AML-193 (cell line): ENCODE measurements around the gene ZIM2.
A peak's percentile ranks its signal among the peaks of the same experiment; 100 is the strongest.

Experiments
- DNase-seq, 2 experiments: peaks; one replicate each; lab custom pipeline; 2025; lab: John Stamatoyannopoulos, UW

ZIM2 gene

DNA sequence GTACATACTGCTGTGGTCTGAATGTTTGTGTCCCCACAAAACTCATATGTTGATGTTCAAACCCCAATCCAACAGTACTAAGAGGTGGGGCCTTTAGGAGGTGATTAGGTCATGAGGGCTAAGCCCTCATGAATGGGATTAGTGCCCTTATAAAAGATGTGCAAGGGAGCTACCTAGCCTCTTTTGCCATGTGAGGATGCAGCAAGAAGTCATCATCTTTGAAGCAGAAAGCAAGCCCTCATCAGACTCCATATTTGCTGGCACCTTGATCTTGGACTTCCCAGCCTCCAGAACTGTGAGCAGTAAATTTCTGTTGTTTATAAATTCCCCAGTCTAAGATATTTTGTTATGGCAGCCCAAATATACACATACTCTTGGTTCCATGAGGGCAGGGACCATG lies 33.9 kb downstream of the ZIM2 start:
- no peak for DNase-seq

DNA sequence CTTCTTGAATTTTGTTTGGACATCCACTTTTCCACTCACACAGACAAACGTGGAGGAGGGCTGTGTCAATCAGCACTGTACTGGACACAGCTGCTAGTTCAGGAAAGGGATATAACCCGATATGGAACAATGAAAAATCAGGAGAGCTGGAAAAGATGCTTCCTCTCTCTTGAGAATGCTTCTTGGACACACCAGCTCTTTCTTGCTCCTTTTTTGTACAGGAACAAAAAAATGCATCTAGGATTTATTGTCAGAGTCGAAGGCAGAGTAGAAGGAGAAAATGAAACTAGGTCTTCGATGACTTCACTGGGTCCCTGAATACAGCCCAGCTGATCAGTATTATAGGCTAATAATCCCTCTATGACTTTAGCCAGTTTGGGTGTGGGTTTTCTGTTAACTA lies 62.2 kb downstream of the ZIM2 start:
- no peak for DNase-seq

DNA sequence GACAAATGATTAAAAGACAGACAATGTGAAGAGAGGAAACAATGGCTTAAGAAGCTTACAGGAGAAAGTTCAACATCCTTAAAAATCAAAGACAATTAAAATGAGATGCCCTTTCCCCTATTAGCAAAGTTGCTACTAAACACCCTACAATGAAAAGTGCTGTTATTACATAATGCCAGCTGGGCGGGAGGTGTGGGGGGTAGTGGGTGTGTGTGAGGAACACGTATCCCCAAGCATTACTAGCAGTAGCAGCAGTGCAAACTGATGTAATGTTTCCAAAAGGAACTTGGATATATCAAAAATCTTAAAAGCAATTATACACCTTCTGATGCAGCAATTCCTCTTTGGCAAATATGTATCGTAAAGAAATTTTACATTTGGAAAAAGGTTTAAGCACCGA lies 70.9 kb downstream of the ZIM2 start:
- DNase-seq, result no peak

DNA sequence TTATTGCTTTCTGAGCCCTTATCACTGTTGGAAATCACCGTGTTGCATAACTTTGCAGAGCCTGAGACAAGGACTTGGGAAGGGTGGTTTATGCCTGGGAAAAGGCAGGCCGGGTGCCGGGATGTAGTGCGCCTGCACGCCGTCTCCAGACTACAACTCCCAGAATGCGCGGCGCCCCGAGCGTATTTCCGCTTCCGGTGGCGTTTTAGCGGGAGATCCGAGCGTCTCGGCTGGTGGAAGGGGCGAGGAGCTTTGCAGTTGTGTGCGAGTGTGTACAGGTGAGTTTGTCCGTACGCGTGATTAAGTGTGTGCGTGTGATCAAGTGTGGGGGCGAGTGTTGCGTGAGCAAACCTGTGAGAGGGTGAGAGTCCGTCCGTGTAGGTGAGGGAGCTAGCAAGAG lies 75.4 kb downstream of the ZIM2 start:
- no peak for DNase-seq

DNA sequence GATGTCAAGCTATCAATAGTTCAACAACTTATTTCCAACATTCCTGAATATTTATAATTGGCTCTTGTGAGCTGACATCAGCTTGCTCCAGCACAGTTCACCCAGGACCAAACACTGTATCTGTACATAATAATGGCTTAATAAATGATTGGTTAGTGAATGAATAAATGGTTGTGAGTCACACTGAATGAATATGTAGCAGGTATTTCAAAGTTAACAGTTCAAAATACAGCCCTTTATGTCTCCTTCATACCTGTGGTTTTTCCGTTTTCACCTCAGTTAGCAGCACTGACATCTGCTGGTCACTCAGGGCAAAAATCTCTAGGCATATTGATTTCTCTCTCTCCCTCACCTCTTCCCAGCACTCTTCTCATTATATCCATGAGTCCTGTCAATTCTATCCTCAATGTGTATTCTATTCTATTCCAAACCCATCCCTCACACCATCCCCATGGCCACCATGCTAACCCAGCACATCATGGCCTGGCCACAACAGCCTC lies 76.3 kb downstream of the ZIM2 start:
- DNase-seq, result no peak

DNA sequence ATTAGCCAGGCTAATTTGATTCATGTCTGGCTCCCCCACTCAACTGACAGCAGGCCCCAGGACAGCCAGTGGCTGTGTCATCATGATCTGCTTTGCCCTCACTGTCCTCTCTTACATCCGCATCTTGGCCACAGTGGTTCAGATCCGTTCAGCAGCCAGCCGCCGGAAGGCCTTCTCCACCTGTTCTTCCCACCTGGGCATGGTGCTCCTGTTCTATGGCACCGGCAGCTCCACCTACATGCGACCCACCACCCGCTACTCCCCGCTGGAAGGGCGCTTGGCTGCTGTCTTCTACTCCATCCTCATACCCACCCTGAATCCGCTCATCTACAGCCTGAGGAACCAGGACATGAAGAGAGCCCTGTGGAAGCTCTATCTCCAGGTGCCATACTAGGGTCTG lies 79.7 kb downstream of the ZIM2 start:
- no peak for DNase-seq

DNA sequence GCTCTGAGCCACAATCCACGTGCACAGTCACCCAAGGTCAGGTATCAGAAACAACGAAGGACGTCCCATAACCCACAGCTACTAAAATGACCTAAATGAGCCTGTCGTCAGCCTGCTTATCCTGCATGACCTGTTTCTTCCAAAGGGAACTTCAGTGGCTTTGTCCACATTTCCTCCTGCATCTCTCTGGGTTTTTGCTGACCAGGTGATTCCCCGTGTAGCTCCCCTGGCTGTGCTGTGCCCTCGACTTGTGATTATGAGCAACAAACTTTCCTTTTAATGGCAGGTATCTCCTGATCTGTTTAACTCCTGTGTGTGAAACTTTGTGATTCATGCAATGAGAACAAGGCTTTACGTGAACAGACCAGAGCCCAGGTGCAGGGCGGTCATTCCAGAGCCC lies 81.0 kb downstream of the ZIM2 start:
- no peak for DNase-seq

DNA sequence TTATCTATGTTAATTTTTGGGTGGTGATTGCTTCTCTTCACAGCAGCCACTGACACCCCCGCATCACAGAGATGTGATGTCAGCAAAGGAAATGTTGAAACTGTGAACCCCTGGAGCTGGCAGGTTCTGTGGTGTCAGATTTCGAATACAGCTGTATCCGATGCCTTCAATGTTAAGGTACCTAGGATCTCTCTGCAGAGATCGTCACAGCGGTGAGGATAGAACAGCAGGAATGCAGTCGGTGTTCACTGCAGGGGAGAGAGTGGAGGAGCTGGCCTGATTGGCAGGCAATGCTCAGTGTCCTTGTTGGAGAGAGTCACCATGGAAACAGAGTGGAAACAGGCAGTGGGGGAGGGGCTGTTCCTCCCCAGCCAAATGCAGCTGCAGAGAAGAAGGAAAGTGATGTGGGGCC lies 89.4 kb downstream of the ZIM2 start:
- DNase-seq, result no peak

DNA sequence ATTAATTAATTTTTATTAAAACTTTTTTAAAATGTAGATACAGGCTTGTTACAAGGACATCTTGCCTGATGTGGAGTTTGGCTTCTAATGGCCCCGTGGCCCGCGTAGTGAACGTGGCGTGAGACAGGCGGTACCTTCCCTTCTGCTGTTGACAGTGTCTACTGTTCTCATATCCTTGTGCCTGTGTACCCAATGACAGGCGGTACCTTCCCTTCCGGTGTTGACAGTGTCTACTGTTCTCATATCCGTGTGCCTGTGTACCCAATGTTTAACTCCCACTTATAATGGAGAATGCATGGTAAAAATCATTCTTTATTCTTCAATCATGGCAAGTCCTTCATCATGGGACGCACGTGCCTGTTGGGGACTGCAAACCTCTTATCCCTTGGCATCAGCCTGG lies 89.9 kb downstream of the ZIM2 start:
- DNase-seq, result no peak

DNA sequence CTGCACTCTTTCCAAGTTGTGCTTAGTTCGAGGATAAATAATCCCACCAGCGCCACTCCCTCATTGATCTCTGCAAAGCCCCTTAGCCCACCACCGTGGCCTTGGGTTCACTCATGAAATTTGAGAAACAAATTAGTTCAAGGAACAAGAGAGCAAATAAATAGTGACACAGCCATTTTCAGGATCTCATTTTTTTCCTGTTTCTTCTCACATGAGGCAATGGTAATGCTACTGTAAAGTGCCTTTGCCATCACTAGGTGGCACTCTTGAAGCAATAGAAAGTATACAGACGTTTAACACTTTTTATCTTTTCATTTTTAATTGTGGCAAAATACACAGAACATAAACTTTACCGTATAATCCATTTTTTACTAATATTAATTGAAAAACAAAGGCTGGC lies 92.1 kb downstream of the ZIM2 start:
- DNase-seq, result peak; percentile 1

DNA sequence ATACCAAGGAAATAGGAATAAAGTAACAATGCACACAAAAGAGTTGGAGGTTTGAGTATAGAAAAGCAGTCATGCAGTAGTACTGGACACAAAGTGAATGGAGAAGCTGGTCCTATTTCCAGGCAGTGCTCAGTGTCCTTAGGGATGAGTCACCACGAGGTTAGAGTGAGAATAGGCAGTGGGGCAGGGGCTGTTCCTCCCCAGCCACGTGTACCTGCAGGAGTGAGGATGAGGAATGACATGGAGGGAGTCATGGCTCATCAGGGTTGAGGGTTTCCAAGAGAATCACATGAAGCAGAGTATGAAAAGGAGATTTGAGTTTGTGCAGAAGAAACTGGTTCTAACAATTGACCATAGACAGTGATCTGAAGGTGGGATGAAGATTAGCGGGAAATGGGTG lies 94.2 kb downstream of the ZIM2 start:
- DNase-seq, result no peak

DNA sequence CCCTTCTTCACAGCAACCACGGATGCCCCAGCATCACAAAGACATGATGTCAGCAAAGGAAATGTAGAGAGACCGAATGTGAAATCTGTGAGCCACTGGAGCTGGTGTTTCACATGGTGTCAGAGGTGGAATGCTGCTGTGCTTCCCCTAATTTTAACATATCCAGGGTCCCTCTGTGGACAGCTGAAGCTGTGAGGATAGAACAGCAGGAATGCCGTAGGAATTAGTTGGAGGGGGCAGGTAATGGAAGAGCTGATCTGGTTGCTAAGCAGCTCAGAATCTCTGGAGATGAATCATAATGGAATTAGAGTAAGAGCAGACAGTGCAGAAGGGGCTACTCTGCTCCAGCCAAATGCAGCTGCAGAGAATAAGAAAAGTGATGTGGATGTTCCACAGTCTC lies 100.0 kb downstream of the ZIM2 start:
- DNase-seq, result no peak

DNA sequence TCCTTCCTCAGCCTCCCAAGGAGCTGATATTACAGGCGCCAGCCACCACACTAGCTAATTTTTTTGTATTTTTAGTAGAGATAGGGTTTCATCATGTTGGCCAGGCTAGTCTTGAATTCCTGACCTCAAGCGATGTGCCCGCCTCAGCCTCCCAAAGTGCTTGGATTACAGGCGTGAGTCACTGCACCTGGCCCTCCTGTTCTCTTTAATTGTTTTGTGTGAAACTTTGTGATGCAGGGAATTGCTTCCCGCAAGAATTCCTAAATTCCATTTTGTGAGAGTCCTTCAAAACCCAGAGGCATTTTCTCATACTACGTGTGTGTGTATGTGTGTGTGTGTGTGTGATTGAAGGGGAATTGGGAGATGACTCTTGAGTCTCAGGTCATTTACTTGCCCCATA lies 104.0 kb downstream of the ZIM2 start:
- DNase-seq, result no peak

DNA sequence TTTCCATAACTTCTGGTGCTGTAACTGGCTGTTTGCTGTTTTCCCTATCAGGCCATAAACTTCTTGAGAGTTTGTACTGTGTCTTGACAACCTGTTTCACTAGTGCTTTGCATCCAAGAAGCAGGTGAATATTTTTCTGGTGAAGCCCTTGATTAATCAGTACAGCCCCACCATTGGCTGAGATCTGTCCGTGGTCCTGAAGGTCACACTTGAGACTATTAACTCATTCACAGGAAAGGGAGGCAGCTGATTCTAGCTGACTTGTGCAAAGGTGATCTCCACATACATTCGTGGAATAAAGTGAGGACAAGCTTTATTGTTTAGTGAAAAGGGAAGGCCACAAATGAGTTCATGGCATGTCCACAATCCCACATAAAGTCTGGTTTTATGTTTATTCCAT lies 107.5 kb downstream of the ZIM2 start:
- DNase-seq, result no peak

DNA sequence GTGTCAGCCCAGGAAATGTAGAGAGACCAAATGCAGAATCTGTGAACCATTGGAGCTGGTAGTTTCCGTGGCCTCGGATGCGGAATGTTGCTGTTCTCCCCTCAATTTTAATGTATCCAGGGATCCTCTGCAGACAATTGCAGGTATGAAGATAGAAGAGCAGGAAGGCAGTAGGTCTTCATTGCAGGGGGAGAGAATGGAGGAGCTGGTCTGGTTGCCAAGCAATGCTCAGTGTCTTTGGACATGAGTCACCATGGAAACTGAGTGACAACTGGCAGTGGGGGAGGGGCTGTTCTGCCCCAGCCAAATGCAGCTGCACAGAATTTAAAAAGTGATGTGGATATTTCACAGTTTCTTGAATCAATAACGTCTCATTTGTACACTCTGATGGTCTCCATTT lies 112.8 kb downstream of the ZIM2 start:
- no peak for DNase-seq

DNA sequence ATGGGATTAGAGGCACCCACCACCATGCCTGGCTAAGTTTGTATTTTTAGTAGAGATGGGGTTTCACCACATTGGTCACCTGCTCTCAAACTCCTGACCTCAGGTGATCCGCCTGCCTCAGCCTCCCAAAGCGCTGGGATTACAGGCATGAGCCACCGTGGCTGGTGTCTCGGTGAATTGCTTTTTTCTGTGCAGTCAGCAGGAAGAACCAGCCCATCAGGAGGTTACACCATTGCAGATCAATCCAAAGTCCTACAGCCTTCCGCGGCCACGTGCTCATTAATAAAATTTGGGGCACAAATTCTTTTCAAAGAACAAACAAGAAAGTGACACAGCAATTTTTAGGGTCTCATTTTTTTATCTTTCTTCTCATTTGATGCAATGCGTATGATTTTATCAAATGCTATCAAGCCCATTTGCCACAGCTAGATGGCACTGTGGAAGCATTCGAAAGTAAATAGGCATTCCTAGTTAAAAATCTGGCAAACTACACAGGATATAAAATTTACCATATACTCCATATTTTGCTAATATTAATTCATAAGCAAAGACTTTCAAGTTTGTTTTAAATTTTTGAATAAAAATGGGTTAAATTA lies 114.6 kb downstream of the ZIM2 start:
- DNase-seq, result peak in 1 of 2 experiments; percentile 1
